Karpas-422 (cell line): ENCODE results near the gene PTP4A2. TPM values are rescaled to one million over a fixed set of nuclear protein-coding genes. Genes with fewer than 3 reads are reported as not detected.
"Not testable (repeated sequence)": the region's sequence is repeated elsewhere in the genome, so short reads cannot be mapped to it uniquely, and the experiment has no call there.

Source experiments
- DNase-seq: peaks from one replicate; pipeline ENCODE4 v3.0.0-alpha.2; 2015
- H2AFZ ChIP-seq: fragments of 200-600 bp; sonication (generic); 2 replicates; pipeline ENCODE4 v1.6.1; 2014; ENCODE audit warnings: antibody characterized with exemption, low read length, mixed read lengths
- H3K27ac ChIP-seq: fragments of 200-600 bp; sonication (generic); 2 replicates; pipeline ENCODE4 v1.5.1; 2014; ENCODE audit warnings: mild to moderate bottlenecking, low read length, moderate library complexity
- H3K27me3 ChIP-seq: fragments of 200-600 bp; sonication (generic); 2 replicates; pipeline ENCODE4 v1.6.1; 2014; ENCODE audit warnings: low read length, mixed read lengths
- H3K36me3 ChIP-seq: fragments of 200-600 bp; sonication (generic); 2 replicates; pipeline ENCODE4 v1.6.1; 2014; ENCODE audit warnings: low read length, mixed read lengths; ENCODE audit not compliant: insufficient read depth
- H3K4me1 ChIP-seq: fragments of 200-600 bp; sonication (generic); 2 replicates; pipeline ENCODE4 v1.6.1; 2014; ENCODE audit warnings: mild to moderate bottlenecking, low read length, mixed read lengths
- H3K4me2 ChIP-seq: fragments of 200-600 bp; sonication (generic); 2 replicates; pipeline ENCODE4 v1.6.1; 2014; ENCODE audit warnings: low read length, low read depth, mild to moderate bottlenecking; ENCODE audit not compliant: poor library complexity, severe bottlenecking
- H3K4me3 ChIP-seq: fragments of 200-600 bp; sonication (generic); 2 replicates; pipeline ENCODE4 v1.5.1; 2014; ENCODE audit warnings: mild to moderate bottlenecking, antibody characterized with exemption, low read length, mixed read lengths
- H3K79me2 ChIP-seq: fragments of 200-600 bp; sonication (generic); 2 replicates; pipeline ENCODE4 v1.6.1; 2014; ENCODE audit warnings: mild to moderate bottlenecking, low read length, mixed read lengths
- H3K9ac ChIP-seq: fragments of 200-600 bp; sonication (generic); 2 replicates; pipeline ENCODE4 v1.6.0; 2014; ENCODE audit warnings: low read length
- H3K9me2 ChIP-seq: fragments of 200-600 bp; sonication (generic), shearing (Covaris generic); replicated peaks from 2 replicates; pipeline ENCODE4 v1.6.0; 2014; ENCODE audit warnings: mild to moderate bottlenecking, low read length, moderate library complexity; ENCODE audit not compliant: insufficient read depth
- H3K9me3 ChIP-seq: fragments of 300-700, 200-600 bp; sonication (generic); 2 replicates; pipeline ENCODE4 v1.6.1; 2014; ENCODE audit warnings: low read length, mixed read lengths
- H4K20me1 ChIP-seq: fragments of 200-600 bp; sonication (generic); 2 replicates; pipeline ENCODE4 v1.6.1; 2014; ENCODE audit warnings: mild to moderate bottlenecking, antibody characterized with exemption, low read length, low read depth; ENCODE audit not compliant: insufficient read depth
- total RNA-seq: library from RNA; depleted of rRNA; stranded (reverse); fragments of >200 nt; shearing (Covaris generic); gene quantifications from 2 replicates; pipeline ENCODE4 v1.2.3, GENCODE V29; 2014; ENCODE audit warnings: low replicate concordance

PTP4A2 gene
- total RNA-seq, 1 experiment from 2014 or later = 401 TPM

GRCh38 chr1:31932491-31933316, 5.5 kb downstream of the PTP4A2 start:
- no peaks in the 10 kb centered on the region for H3K36me3 ChIP-seq
- peak overlapping the region; percentile 95 for H3K4me2 ChIP-seq
- H3K4me1 ChIP-seq = peaks cover 89% of the 10 kb centered on the region
- H3K9me3 ChIP-seq = no peaks in the 10 kb centered on the region
- H3K9ac ChIP-seq = peak overlapping the region; percentile 40
- H3K4me3 ChIP-seq = no peak overlapping the region; the same call in 1 of the 2 replicates
- H3K9me2 ChIP-seq = no peaks in the 10 kb centered on the region
- no peak for DNase-seq
- peaks cover 61% of the 10 kb centered on the region for H4K20me1 ChIP-seq
- H3K27me3 ChIP-seq = no peaks in the 10 kb centered on the region
- no peak overlapping the region for H2AFZ ChIP-seq
- peak overlapping the region; percentile 65 for H3K27ac ChIP-seq
- peaks cover 99% of the 10 kb centered on the region for H3K79me2 ChIP-seq

GRCh38 chr1:31931593-31932225, 6.5 kb downstream of the PTP4A2 start:
- peak overlapping the region; percentile 6; the same call in 1 of the 2 replicates for H3K4me3 ChIP-seq
- H3K27me3 ChIP-seq = no peaks in the 10 kb centered on the region
- no peaks in the 10 kb centered on the region for H3K9me2 ChIP-seq
- peaks cover 58% of the 10 kb centered on the region for H4K20me1 ChIP-seq
- peak overlapping the region; percentile 95 for H3K4me2 ChIP-seq
- no peak for DNase-seq
- peaks cover 98% of the 10 kb centered on the region for H3K4me1 ChIP-seq
- H3K9ac ChIP-seq = peak overlapping the region; percentile 40; the same call in 1 of the 2 replicates
- H3K79me2 ChIP-seq = peaks cover 99% of the 10 kb centered on the region
- no peaks in the 10 kb centered on the region for H3K36me3 ChIP-seq
- peak overlapping the region; percentile 65 for H3K27ac ChIP-seq
- no peaks in the 10 kb centered on the region for H3K9me3 ChIP-seq
- H2AFZ ChIP-seq = no peak overlapping the region

DNA sequence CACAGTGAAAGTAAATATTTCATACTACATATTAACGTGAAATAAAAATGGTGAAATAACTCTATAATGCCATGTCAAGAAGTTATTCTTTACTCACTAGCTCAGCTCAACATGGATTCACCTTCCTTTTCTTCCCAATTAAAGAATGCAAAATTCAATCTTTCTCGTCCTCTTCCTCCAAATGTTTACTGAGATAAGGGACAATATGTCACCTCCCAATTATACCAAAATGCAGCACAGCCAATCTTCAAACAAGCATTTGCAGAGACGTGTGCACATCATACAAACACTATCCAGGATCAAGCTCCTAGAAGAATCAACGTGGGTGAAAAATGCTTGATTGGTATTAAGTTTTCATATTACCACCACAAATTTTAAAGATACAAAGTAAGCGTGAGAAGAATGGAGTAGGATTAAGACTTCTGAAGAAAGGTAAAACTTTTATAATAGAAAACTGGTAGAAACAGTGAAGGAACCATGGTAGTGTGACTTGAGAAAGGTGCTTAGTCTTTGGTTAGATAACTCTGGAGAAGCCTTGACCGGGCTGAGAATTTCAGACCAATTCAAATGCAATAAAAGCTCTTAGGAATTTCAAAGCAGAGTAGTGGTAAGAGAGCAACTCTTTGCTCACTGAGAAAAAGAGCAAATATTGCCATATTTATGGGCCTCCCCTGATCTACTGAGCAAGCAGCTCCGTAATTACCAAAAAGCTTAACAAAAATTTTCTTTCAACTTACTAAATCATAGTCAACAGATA, 7.2 kb downstream of the PTP4A2 start:
- H4K20me1 ChIP-seq = peaks cover 54% of the 10 kb centered on the region
- DNase-seq = no peak

GRCh38 chr1:31927661-31927980, 10.5 kb downstream of the PTP4A2 start:
- Histone ChIP-seq H3K36me3 (peaks cover 5% of the 10 kb centered on the region; the same call in 1 of the 2 replicates), H3K4me2 (no peak overlapping the region), H3K9me3 (no peaks in the 10 kb centered on the region), H3K4me3 (no peak overlapping the region), H3K27me3 (no peaks in the 10 kb centered on the region), H3K79me2 (peaks cover 98% of the 10 kb centered on the region), H3K4me1 (peaks cover 76% of the 10 kb centered on the region), H2AFZ (no peak overlapping the region), H3K9me2 (no peaks in the 10 kb centered on the region), H3K27ac (0 out of 2 replicates have a peak overlapping the region, but pooled peaks have one; percentile 1), H4K20me1 (peaks cover 40% of the 10 kb centered on the region), H3K9ac (no peak overlapping the region)
- no peak for DNase-seq

More for the DNA sequence above, 7.2 kb downstream of the PTP4A2 start:
- peak overlapping the region; percentile 6; the same call in 1 of the 2 replicates for H3K9ac ChIP-seq
- H3K27me3 ChIP-seq = no peaks in the 10 kb centered on the region
- peaks cover 99% of the 10 kb centered on the region for H3K79me2 ChIP-seq
- H2AFZ ChIP-seq = no peak overlapping the region
- no peaks in the 10 kb centered on the region for H3K9me3 ChIP-seq
- H3K27ac ChIP-seq = peak overlapping the region; percentile 65
- H3K4me1 ChIP-seq = peaks cover 98% of the 10 kb centered on the region
- peak overlapping the region; percentile 6; the same call in 1 of the 2 replicates for H3K4me3 ChIP-seq
- peak overlapping the region; percentile 95 for H3K4me2 ChIP-seq
- no peaks in the 10 kb centered on the region for H3K9me2 ChIP-seq
- H3K36me3 ChIP-seq = no peaks in the 10 kb centered on the region; the same call in 1 of the 2 replicates

GRCh38 chr1:31926853-31927660, 11.1 kb downstream of the PTP4A2 start:
- peaks cover 70% of the 10 kb centered on the region for H3K4me1 ChIP-seq
- no peak for DNase-seq
- no peaks in the 10 kb centered on the region for H3K27me3 ChIP-seq
- peaks cover 5% of the 10 kb centered on the region; the same call in 1 of the 2 replicates for H3K36me3 ChIP-seq
- no peak overlapping the region for H2AFZ ChIP-seq
- no peak overlapping the region for H3K4me3 ChIP-seq
- H3K79me2 ChIP-seq = peaks cover 98% of the 10 kb centered on the region
- H3K4me2 ChIP-seq = peak overlapping the region; percentile 28
- H4K20me1 ChIP-seq = peaks cover 36% of the 10 kb centered on the region
- no peak overlapping the region for H3K9ac ChIP-seq
- no peaks in the 10 kb centered on the region for H3K9me3 ChIP-seq
- H3K27ac ChIP-seq = peak overlapping the region; percentile 36
- H3K9me2 ChIP-seq = no peaks in the 10 kb centered on the region

DNA sequence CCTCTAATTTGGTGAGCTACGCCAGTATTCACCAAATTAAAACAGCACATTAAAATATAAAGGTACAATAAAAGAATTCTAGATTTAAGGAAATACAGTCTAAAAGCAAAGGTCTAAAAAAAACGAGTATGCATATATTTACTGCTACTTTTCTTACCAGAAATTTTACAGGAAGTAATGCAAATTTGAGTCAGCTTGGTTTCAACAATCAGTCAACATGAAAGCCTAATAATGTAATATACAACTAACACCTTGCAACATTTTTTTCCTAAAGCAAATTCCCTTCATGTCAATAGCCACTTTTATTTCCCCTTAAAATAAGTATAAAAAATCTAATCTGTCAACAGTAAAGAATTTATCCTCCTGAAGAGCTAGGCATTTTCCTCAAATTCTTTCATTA, 11.9 kb downstream of the PTP4A2 start:
- H3K79me2 ChIP-seq = peaks cover 98% of the 10 kb centered on the region
- H3K4me2 ChIP-seq = peak overlapping the region; percentile 28
- H3K27me3 ChIP-seq = no peaks in the 10 kb centered on the region
- DNase-seq = no peak
- H3K4me1 ChIP-seq = peaks cover 62% of the 10 kb centered on the region
- H3K9me3 ChIP-seq = no peaks in the 10 kb centered on the region
- no peak overlapping the region for H3K9ac ChIP-seq
- H2AFZ ChIP-seq = no peak overlapping the region
- H3K27ac ChIP-seq = peak overlapping the region; percentile 36
- peaks cover 5% of the 10 kb centered on the region; the same call in 1 of the 2 replicates for H3K36me3 ChIP-seq
- peaks cover 33% of the 10 kb centered on the region for H4K20me1 ChIP-seq
- H3K9me2 ChIP-seq = no peaks in the 10 kb centered on the region
- no peak overlapping the region for H3K4me3 ChIP-seq

DNA sequence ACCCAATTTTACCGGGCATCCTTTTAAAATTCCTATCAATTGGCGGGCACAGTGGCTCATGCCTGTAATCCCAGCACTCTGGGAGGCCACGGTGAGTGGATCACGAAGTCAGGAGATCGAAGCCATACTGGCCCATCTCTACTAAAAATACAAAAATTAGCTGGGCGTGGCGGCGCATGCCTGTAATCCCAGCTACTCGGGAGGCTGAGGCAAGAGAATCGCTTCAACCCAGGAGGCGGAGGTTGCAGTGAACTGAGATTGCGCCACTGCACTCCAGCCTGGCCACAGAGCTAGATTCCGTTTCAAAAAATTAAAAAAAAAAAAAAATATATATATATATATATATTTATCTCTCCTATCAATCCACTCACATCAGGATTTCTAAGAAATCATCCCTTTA, 12.3 kb downstream of the PTP4A2 start:
- H2AFZ ChIP-seq, DNase-seq, H3K4me2 ChIP-seq, H3K9ac ChIP-seq, H3K4me3 ChIP-seq, H3K36me3 ChIP-seq, H3K9me2 ChIP-seq, H3K27ac ChIP-seq, H3K9me3 ChIP-seq, H3K27me3 ChIP-seq: not testable (repeated sequence)
- peaks cover 98% of the 10 kb centered on the region for H3K79me2 ChIP-seq
- H3K4me1 ChIP-seq = peaks cover 58% of the 10 kb centered on the region
- H4K20me1 ChIP-seq = peaks cover 34% of the 10 kb centered on the region
